ENCODE results near the gene ZNF691.

The ZNF691 gene

GRCh38 chr1:42846257-42847110 lies at the start of gene ZNF691:
Gene ZNF691 (plus strand): TSS chr1:42846613. CDS start chr1:42849659, 3,046 bp downstream.
- POLR2A ChIA-PET: interaction anchor here (0.5 to 2.6 kb wide), 24 partner anchors 9 to 568 kb away, joined by 3 to 35 read pairs (median 4); partner anchors contain the start of genes C1orf50, ERMAP, P3H1 and SVBP
- peak within 1 kb of the TSS; percentile 70 for H3K27ac ChIP-seq (ENCODE audit: extremely low read depth, low read depth, low read length)
- CTCF ChIA-PET: interaction anchor here (0.5 to 1.3 kb wide), 13 partner anchors 9 to 1401 kb away, joined by 3 to 6 read pairs (median 4); no protein-coding TSS in a partner anchor
- peak within 1 kb of the TSS; percentile 85 for H3K4me3 ChIP-seq (ENCODE audit: low read depth, low read length)
- H3K4me1 ChIP-seq (ENCODE audit: control insufficient read depth, insufficient read depth, low read length): no peaks in the 10 kb centered on the region
- H3K36me3 ChIP-seq (ENCODE audit: control insufficient read depth in 2 of 2, insufficient read depth in 1 of 2, low read length in 2 of 2): peaks cover 10 to 57% of the 10 kb centered on the region in 2 experiments; a peak in 2 of 3 replicates
- H3K9me3 ChIP-seq (ENCODE audit: control insufficient read depth, insufficient read depth, low read depth, low read length): no peaks in the 10 kb centered on the region
- TF ChIP-seq ZNF785 (tag by site-specific recombination; IDR thresholded peaks at IDR 0.05): no peak; the same call in 1 of the 2 replicates
- TF ChIP-seq HIC1 (tag by site-specific recombination; IDR thresholded peaks at IDR 0.05): no peak
- no peak for TF ChIP-seq FEZF1 (tag by site-specific recombination; IDR thresholded peaks at IDR 0.05)
- no peak for TF ChIP-seq ZNF48 (tag by site-specific recombination; IDR thresholded peaks at IDR 0.05)
- no peak for TF ChIP-seq ZNF362 (tag by site-specific recombination; IDR thresholded peaks at IDR 0.05)
- no peak for TF ChIP-seq ZNF280C (tag by site-specific recombination; IDR thresholded peaks at IDR 0.05)
- no peak for TF ChIP-seq ZNF169 (tag by site-specific recombination; IDR thresholded peaks at IDR 0.05)
- TF ChIP-seq ZNF792 (tag by site-specific recombination; IDR thresholded peaks at IDR 0.05): no peak
- TF ChIP-seq HOXC10 (CRISPR knock-in tag; IDR thresholded peaks at IDR 0.05): 0 out of 2 replicates have a peak, but pooled peaks have one; percentile 62
- peak; percentile 67; the same call in 1 of the 2 replicates for TF ChIP-seq ZNF391 (tag by site-specific recombination; IDR thresholded peaks at IDR 0.05; ENCODE audit: borderline replicate concordance, low read depth)
- TF ChIP-seq ZNF626 (tag by site-specific recombination; IDR thresholded peaks at IDR 0.05): no peak
- TF ChIP-seq KLF17 (tag by site-specific recombination; IDR thresholded peaks at IDR 0.05): peak; percentile 24; the same call in 1 of the 2 replicates
- peak; percentile 79 for TF ChIP-seq ZBTB48 (tag by site-specific recombination; IDR thresholded peaks at IDR 0.05)
- no peak for TF ChIP-seq ZSCAN5A (tag by site-specific recombination; IDR thresholded peaks at IDR 0.05)
- TF ChIP-seq ZNF843 (tag by site-specific recombination; IDR thresholded peaks at IDR 0.05): no peak
- no peak for TF ChIP-seq ZNF529 (tag by site-specific recombination; IDR thresholded peaks at IDR 0.05; ENCODE audit: insufficient replicate concordance)
- no peak for TF ChIP-seq ZNF214 (tag by site-specific recombination; IDR thresholded peaks at IDR 0.05; ENCODE audit: borderline replicate concordance)
- TF ChIP-seq PRDM1 (tag by site-specific recombination; IDR thresholded peaks at IDR 0.05): no peak
- no peak for TF ChIP-seq ZNF174 (tag by site-specific recombination; IDR thresholded peaks at IDR 0.05)
- TF ChIP-seq REST (tag by site-specific recombination; IDR thresholded peaks at IDR 0.05): peak; percentile 48; the same call in 1 of the 2 replicates
- TF ChIP-seq ZBTB21 (tag by site-specific recombination; IDR thresholded peaks at IDR 0.05): no peak; the same call in 1 of the 2 replicates
- peak; percentile 23; the same call in 1 of the 2 replicates for TF ChIP-seq KLF9 (tag by site-specific recombination; IDR thresholded peaks at IDR 0.05; ENCODE audit: low read depth)
- peak; percentile 86 for TF ChIP-seq ZNF341 (tag by site-specific recombination; IDR thresholded peaks at IDR 0.05; ENCODE audit: low read depth)
- no peak for TF ChIP-seq MYNN (tag by site-specific recombination; IDR thresholded peaks at IDR 0.05; ENCODE audit: borderline replicate concordance)
